Measurements from ENCODE around the gene TTYH3.

DNA sequence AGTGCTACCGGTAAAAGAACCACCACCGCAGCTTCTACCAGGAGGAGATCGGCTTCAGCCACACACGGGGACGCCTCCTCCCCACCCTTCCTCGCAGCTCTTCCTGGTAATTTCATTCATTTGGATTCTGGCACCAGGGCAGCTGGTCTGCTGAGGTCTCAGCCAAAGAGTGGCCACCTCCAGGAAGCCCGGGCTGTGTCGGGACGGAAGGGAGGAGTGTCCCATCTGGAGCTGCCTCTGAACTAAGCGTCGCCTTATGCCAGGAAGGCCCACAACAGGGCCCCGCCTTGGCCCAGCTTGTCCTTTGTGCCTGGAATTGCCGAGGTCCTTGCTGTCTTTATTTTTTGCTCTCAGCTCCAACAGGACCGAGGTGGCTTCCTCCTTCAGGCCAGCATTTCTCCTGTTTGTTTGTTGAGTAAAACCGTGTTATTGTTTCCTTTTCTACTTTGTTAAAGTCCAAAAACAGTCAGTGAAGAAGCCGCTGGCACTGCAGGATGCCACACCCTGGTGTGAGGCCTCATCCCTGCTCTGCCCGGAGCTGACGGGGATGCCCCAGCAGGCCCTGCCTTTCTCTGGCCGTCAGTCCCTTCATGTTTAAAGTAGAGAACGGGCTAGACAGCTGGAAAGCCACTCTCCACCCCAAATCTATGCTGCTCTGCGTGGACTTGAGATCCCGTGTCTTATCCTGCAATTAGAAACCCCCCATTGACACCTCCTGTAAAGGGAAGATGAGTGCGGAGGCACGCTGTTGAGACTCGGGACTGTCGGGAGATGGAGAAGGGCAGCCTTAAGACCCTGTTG lies 24.5 kb upstream of the TTYH3 start:
- TF ChIP-seq GATA2 (IDR thresholded peaks at IDR 0.05; ENCODE audit: low read depth, low read length) (no peak), GATA3 (IDR thresholded peaks at IDR 0.05; ENCODE audit: low read depth, low read length) (no peak)
